Stimulated activated CD8-positive, alpha-beta memory T cell treated with anti-CD3 and anti-CD28 coated beads, Interleukin-2, amount 100 ng/mL, for 48 hours (primary cell): ENCODE measurements around the gene CRACR2A.

Experiments used
- DNase-seq, 2 donors: peaks; one replicate each; pipeline ENCODE4 v3.0.0-alpha.2; 2020; ENCODE audit warnings: low read depth in 2 of 2

Gene CRACR2A

DNA sequence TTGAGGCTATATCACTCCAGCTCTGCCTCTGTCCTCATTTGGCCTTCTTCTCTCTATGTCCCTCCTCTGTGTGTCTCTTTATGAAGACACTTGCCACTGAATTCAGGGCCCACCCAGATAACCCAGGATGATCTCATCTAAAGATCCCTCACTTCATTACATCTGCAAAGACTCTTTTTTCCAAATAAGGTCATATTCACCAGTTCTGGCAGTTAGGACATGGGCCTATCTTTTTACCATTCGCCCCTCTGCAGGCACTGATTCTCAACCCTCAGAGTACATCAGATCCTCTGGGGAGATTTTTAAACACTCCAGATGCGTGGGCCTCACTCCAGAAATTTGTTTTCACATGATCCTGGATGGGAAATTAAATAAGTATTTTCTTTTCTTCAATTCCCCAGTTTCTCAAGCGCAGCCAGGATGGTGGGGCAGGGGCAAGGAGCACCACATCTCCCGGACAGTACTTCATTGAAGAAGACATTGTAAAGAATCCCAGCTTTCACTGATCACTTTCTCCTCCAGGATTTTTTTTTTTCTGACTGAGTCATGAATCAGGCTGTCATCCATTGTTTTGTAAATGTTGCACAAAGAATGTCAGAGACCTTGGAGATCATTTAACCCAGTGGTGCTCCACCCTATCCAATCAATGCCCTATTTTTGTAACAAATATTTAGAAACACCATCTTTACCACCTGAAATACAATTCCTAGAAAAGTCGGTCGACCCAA lies 27.4 kb downstream of the CRACR2A start:
- DNase-seq, result no peak

DNA sequence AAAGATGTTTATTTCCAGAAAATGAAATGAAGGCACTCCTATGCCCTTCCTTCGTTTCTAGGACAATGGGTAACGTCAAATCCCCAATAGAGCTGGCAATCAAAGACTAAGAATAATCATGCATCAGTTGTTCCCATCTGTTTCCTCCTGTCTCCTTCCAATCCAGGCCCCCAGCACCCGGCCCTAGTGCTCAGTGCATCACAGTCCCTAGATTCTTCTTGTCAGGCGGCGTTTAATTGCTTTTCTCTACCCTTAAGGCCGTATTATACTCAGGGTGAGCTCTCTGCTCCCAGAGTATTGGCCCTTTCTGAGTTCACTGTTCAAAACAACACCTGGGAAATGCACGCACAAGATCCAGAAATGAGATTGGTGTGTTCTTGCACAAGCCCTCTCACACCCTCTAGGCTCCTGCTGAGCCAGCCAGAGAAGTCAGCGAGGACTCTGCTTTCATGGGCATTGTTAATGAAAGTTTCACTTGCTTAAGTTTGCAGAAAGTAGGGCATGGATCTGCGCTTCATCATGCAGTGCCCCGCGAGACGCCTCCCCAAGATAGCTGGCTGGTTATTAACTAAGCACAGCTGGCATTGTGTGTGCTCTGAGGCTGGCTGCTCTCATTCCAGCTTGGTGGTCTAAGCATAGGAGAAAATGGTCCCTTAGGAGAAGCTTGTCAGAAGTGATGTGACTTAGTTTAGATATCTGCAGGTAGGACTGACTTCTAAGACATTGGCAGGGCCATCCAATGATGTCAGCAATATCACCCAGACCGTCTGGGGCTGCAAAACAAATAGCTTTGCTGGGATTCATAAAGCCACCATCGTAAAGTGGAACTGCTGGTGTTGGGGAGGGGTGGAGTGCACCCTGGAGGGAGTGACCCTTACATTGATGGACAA lies 28.7 kb downstream of the CRACR2A start:
- DNase-seq, result no peak

DNA sequence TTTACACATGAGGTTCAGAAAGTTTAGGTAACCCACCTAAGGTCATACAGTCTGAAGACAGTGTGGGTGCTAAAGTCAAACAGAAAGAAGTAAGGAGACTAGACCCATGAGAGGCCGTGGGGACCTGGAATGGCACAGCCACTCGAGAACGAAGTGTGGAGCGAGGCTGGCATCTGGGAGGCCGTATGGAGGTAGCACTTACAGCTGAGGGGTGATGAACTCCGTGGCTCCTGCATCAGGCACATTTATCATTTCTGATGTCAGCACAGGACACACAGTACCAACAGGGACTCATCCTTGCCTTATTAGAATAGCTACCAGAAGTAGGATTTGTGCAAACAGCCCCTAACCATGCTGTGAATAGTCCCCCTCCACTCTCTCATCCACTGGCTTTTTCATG lies 30.5 kb downstream of the CRACR2A start:
- DNase-seq, result no peak

DNA sequence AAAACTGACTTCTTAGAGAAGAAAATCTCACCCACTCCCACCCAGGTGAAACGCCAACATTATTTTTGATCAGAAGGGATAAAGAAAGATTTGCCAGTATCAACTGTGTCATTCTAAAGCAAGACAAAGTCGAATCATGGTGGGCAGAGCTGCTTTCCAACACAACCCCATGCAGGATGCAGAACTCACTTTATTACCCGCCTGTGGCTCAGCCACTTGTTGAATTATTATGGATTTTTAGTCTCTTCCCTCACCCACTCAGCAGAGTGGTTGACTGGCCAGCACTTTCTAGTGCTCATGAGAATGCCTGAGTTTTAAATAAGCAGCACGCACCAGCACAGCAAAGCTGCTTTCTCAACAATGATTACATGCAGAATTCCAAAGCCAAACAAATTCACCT lies 32.1 kb downstream of the CRACR2A start:
- no peak for DNase-seq

DNA sequence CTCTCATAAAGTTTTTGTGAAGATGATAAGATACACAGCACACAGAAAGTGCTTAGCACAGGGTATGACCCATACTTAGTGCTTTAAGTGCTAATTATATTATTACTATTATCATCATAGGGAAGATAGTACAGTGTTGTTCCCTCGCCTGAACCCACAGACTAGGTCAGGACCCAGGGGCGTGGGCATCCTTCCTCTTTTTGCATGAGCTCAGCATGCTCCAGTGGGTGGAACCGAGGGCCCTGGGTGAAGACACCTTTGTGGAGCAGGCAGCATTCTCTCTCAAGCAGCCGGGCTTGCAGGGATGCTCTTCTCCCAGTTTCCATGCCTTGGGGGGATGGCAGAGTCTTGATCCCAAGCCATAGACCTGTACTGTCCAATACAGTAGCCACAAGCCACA lies 34.8 kb downstream of the CRACR2A start:
- DNase-seq, result no peak

DNA sequence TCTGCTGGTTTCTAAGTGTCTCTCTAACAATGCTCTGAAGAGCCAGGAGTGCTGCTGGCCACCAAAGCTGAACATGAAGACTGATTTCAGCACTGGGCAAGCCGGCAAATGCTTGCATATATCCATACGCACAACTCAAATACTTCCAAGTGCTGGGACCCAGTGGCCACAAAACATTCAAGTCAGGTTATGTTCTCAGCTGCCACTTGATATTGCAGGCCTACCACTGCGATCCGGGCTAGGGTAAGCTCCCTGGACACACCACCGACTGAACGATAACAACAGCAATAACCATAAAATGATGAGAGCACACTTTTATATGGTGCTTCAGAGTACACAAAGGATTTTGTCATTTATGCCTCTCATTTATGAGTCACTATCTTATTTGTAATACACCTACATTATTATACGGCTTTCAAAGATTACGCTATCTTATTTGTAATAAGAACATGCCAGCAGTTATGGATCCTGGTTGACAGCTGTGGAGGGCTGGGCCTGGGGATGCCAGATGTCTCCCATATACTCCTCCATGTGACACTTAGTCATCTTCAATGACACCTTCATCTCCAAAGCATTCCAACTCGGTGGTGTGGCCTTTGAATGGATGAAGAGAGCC lies 35.5 kb downstream of the CRACR2A start:
- DNase-seq, result no peak

DNA sequence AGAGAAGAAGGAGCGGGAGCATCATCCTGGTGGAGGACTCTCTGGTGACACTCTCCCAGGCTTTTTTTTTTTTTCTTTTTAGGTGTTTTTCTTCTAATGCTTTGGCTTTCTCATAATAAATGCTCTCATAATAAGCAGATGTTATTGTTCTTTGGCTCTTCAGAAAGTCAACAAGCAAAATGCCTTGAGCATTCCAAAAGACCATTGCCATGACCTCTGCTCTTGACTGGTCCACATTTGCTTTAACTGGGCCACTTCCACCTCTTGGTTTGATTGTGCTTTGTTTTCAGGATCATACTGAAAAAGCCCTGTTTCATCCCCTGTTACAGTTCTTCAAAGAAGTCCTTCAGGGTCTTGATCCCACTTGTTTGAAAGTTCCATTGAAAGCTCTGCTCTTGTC lies 36.9 kb downstream of the CRACR2A start:
- DNase-seq, result no peak

DNA sequence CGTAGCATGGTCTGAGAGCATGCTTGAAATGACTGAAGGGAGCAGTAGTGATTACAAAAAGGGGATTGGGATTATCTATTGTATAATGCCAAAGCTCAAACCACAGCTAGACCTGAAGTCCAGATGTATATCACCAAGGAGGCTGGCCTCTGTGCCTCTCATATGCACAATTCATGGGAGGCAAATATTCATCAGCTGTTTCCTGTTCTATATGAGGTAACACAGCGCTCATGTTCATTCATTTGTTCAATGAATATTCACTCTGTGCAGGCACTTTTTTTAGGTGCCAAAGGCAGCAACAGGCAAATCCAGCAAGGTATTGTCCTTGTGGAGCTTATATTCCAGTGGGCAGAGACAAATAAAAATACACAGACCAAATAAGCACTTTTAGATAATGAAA lies 39.0 kb downstream of the CRACR2A start:
- no peak for DNase-seq

DNA sequence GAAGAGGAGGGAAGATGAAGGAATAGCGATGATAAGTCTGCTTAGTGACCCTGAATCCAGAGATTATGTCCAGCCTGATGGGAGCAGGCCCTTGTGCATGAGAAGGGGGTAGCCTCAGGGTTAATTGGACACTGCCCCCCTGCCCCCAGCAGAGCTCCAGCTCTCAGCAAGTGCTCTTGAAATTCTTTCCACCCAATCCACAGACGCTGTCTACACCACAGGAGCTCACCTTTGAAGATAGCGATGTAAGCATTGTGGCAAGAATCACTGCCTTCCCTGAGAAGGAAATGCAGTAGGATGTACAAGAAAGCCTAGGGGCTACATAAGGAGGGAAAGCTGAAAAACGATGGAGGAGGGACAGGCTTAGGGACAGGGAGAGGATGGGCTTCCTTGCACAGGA lies 39.4 kb downstream of the CRACR2A start:
- no peak for DNase-seq

DNA sequence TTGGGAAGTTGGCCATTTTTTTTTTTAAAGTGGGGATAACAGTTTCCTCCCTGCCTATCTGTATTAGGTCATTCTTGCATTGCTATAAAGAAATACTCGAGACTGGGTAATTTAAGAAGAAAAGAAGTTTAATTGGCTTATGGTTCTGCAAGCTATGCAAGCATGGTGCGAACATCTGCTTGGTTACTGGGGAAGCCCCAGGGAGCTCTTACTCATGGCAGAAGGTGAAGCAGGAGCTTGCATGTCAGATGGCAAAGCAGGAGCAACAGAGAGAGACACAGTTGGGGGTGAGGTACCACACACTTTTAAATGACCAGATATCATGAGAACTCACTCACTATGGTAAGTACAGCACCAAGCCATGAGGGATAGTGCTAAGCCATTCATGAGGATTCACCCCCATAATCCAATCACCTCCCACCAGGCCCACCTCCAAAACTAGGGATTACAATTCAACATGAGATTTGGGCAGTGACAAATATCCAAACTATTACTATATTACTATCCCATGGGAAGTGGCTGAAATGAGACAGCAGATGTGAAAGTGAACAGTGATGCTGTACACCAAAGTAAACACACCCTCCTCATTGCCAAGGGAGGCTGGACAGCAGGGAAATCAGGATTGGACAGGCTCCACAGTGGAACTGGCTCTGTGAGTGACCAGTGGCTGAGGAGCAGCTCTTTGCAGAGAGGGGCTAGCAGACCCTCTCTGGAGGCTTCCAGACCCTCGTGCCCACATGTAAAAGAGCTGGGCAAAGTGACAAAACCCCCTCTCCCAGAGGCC lies 40.5 kb downstream of the CRACR2A start:
- DNase-seq, result no peak

DNA sequence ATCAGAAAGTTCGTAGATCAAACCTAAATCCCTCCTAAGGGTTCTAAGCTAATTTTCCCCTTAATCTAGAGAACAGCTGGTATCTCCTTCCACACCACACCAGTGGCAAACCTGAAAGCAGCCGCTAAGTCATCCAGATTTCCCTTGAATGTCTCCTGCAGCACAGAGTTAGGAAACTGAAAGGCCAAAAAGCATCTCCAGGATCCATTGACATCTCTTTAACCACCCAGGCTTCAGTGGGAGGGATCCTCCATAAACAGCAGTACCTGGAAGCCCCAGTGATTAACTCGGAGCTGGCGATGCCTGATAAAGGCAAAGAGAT lies 47.6 kb downstream of the CRACR2A start:
- no peak for DNase-seq

DNA sequence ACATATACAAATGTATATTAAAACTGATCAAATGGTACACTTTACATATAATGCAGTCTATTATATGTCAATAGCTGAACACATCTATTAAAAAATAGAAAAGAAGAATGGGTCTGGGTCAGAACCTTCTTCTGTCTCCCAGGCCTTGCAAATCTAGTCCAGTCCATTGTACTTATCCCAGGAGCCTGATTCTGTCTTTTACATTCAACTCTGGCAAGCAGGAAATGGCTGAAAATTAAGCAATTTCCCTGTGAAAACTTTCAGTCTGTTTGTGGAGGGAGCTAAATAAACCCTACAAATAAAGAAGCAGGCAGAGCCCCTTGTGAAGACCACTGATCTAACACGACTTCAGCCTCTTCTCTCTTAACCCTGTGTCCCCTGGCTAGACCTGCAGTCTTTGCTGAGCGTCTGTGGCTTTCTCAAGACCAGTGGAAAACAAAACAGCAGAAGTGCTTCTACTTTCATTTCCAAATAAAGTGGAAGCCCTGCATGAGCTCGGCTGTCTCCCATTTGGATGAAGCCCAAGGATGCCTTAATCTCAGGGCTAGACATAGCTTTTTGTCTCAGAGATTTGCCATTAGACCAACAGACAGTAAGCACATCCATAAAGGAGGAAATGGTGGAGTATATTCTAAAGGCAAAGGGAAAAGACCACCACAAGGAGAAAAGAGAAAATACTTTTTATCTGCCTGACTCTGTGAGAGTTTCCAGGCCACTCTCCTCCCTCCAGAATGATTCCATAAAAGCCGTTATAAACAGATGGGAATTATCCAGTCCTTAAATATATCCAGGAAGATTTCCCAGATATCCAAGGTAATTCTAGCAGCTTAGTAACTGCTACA lies 48.2 kb downstream of the CRACR2A start:
- DNase-seq, result no peak

DNA sequence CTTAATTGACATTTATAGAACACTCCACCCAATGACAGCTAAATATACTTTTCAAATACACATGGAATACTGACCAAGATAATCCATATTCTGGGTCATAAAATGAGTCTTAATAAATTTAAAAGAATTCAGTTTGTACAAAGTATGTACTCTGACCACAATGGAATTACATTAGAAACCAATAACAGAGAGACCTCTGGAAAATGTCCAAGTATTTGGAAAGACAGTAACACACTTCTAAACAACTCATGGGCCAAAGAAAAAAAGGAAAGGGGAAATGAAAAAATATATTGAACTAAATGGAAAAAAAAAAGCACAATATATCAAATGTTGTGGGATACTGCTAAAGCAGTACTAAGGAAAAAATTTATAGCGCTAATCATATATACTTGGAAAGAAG lies 52.0 kb downstream of the CRACR2A start:
- no peak for DNase-seq

DNA sequence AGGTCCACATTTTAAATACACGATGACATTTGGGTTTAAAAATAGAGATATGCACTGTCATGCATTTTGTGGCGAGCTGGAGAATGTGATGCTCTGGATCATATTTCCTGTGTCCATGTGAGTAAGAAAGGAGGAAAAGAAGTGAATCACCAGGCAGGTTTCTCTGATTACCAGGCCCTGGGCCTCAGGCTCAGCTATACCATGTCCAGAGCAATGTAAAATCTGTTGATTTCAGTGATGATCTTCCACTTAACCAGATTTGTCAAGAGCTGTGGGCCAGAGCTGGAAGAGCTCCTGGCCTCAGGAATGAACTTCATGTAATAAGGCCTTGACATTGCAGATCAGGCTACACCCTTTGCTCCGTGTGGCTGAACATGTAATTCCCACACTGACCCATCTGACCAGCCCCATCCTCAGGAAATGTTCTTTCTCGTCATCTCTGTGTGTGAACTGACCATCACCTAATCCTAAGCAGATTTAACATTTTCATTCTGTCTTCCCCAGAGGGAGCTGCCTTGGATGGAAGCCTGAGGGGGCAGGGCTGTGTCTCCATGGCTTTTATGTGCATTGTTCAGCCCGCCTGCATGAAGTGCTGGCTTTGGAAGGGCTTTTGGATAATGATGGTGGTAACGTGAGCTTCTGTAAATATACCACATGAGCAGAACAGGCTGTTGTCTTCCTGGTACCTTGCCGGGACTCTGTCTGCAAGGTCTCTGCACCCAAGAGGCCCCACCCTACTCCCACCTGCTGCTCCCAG lies 54.5 kb downstream of the CRACR2A start:
- DNase-seq, result no peak

DNA sequence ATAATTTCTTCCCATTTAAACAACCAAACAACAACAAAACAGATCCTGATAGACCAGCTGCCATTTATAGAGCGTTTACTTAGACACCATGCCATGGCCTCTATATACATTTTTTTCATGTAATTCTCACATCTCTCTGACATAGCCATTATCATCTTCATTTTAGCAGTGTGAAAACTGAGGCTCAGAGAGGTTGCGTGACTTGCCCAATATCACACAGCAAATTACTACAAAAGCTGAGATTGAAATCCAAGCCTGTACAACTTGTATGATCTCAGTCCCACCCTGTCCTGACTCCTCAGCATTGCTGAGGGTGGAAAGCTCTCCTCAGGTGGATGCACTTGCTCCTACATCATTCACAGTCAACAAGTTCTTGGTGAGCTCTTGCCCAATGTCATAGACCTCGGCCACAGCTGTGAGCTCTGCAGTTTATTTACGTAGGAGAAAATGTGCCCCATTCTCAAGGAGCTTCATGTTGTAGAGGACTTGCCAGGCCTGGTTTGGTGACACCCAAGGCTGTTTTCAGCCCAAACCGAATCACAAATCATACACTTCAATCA lies 55.5 kb downstream of the CRACR2A start:
- DNase-seq, result no peak

DNA sequence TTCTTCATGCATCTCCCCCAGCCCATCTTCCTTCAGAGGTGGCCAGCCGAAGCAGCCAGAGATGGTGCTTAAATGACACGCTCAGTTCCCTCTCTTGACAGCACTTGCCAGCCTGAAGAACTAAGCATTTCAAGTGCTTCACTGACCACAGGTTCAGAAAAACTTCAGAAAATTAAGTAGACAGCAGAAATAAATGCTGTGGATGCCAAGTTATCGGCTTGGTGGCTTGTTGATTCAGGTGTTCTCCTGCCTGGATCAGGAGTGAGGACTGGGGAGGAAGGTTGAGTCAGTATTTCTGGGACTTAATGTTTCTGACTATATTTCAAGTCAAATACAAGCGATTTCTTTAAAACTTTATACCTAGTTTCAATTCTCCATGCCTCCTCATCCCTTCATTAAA lies 58.2 kb downstream of the CRACR2A start:
- no peak for DNase-seq

DNA sequence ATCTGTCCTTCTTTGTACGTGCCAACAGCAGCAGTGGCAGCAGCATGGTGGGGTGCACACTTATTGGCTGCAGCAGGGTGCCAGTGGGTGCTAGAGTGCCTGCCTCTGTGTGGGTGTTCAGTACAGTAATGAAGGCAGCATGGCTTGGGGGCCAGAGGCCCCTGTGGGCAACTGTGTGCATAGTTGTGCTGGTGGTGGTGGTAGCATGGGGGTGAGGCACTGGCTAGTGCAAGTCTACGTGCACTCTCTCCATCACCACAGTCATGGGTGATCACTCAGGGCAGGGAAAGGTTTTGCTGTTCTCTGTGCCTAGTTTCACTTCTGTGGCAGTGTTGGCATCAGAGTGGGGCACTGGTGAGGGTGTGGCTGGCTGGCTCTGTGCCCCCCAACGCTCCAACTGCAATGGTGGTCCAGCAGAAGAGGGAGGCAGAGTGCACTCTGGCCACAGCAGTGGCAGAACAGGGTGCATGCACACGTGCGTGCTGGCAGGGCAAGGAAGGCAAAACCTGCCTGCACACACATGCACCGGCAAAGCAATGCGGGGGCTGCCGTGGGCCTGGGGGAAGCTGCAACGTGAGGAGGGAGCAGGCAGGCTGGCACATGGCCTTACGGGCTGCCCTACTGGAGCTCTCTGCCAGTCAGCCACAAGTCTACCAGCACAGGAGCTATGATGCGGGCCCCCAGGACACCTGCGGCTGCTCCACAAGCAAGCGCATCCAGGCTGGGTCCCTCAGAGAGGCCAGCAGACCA lies 60.1 kb downstream of the CRACR2A start:
- DNase-seq, result no peak

DNA sequence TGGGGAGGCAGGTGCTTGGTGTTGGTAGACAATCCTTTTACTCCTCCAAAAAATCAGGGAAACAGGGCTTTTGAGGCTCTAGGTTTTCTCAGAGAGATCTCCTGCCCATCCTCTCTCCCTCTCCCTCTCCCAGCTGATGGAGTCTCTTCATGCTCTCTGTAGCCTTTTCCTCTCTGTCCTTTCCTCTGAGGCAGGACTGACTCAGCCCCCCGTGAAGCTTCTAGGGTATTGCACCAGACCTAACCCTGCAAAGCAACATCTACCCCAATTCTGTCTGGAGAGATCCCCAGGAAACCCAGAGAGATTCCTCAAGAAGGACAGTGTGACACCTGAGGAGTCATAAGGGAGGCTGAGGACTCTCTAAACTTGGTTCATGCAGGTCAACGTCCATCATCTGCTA lies 66.4 kb downstream of the CRACR2A start:
- DNase-seq, result no peak

DNA sequence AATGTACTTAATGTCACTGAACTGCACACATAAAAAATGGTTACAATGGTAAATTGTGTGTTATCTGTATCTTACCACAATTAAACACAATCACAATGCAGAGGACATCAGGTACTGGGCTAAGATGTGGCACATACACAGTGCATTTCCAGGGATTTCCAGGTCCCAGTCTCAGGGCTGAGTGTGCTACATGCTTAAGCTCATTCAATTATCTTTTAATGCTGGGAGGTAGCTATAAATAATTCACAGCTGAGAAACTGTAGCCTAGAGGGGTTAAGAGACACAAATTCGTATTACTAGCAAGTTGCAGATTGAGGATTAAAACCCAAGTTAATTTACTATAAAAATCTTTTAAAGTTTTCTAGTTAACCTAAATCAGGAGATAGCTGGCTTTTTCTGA lies 67.1 kb downstream of the CRACR2A start:
- DNase-seq, result no peak
